WERI-Rb-1 (cell line): ENCODE data around the gene TAF11L13.
"Not testable (repeated sequence)": the region's sequence is repeated elsewhere in the genome, so short reads cannot be mapped to it uniquely, and the experiment has no call there.

Experiments
- DNase-seq: peaks from one replicate; pipeline ENCODE4 v3.0.0-alpha.2; 2020
- H3K27ac ChIP-seq: fragments of 250-450 bp; sonication (Bioruptor Pico); 2 replicates; pipeline ENCODE4 v1.5.1; 2020; ENCODE audit warnings: mild to moderate bottlenecking, moderate library complexity
- H3K27me3 ChIP-seq: fragments of 250-450 bp; sonication (Bioruptor Pico); 2 replicates; pipeline ENCODE4 v1.5.1; 2021; ENCODE audit warnings: mild to moderate bottlenecking, low read depth, moderate library complexity; ENCODE audit not compliant: insufficient read depth, severe bottlenecking
- H3K36me3 ChIP-seq: fragments of 250-450 bp; sonication (Bioruptor Pico); 2 replicates; pipeline ENCODE4 v1.5.1; 2020; ENCODE audit warnings: mild to moderate bottlenecking, moderate library complexity
- H3K4me3 ChIP-seq: 2 replicates; pipeline ENCODE4 v1.5.1; 2011; ENCODE audit warnings: low read depth, mild to moderate bottlenecking, control low read depth, low read length
- H3K9me3 ChIP-seq: fragments of 250-450 bp; sonication (Bioruptor Pico); 2 replicates; pipeline ENCODE4 v1.5.1; 2021; ENCODE audit warnings: mild to moderate bottlenecking, moderate library complexity; ENCODE audit not compliant: severe bottlenecking
- CTCF ChIP-seq: IDR thresholded peaks from 2 replicates; pipeline ENCODE4 v1.5.1; 2011; ENCODE audit warnings: low read depth, mild to moderate bottlenecking, control low read depth, inconsistent platforms, low read length

The TAF11L13 gene

GRCh38 chr5:17631788-17632187 is at the start of gene TAF11L13:
TAF11L13 (plus strand) TSS chr5:17632088.
- not testable (repeated sequence) for DNase-seq

GRCh38 chr5:17585658-17586057 is 46.2 kb upstream of the TAF11L13 start, which contains the start of gene TAF11L7:
TAF11L7 (minus strand) TSS chr5:17585758.
- H3K27ac ChIP-seq, H3K4me3 ChIP-seq, H3K27me3 ChIP-seq, DNase-seq, H3K36me3 ChIP-seq, H3K9me3 ChIP-seq: not testable (repeated sequence)

More at GRCh38 chr5:17631788-17632187, at the start of gene TAF11L13:
- H3K27me3 ChIP-seq, H3K9me3 ChIP-seq, H3K4me3 ChIP-seq, H3K36me3 ChIP-seq, H3K27ac ChIP-seq: not testable (repeated sequence)

- H3K27me3 ChIP-seq, H3K27ac ChIP-seq, H3K36me3 ChIP-seq, H3K9me3 ChIP-seq, DNase-seq, H3K4me3 ChIP-seq: not testable (repeated sequence)
These were observed 41.0 kb upstream of the TAF11L13 start, which contains the start of gene TAF11L8 for GRCh38 chr5:17590860-17591259. TAF11L8 (minus strand) TSS chr5:17590960.

GRCh38 chr5:17594255-17594654 is 37.6 kb upstream of the TAF11L13 start, which contains the start of gene TAF11L9:
TAF11L9 (minus strand) TSS chr5:17594394.
- not testable (repeated sequence) for H3K4me3 ChIP-seq, H3K36me3 ChIP-seq, H3K27ac ChIP-seq, H3K9me3 ChIP-seq, DNase-seq, H3K27me3 ChIP-seq

GRCh38 chr5:17597728-17598127 is 34.2 kb upstream of the TAF11L13 start, which contains the start of gene TAF11L10:
TAF11L10 (minus strand) TSS chr5:17597828.
- not testable (repeated sequence) for H3K4me3 ChIP-seq, DNase-seq, H3K36me3 ChIP-seq, H3K9me3 ChIP-seq, H3K27me3 ChIP-seq, H3K27ac ChIP-seq

GRCh38 chr5:17603880-17604279 is 28.0 kb upstream of the TAF11L13 start, which contains the start of gene TAF11L11:
TAF11L11 (plus strand) TSS chr5:17604183.
- H3K9me3 ChIP-seq, DNase-seq: not testable (repeated sequence)

GRCh38 chr5:17604951-17605350 is 26.9 kb upstream of the TAF11L13 start:
- no peaks in the 10 kb centered on the region for H3K27me3 ChIP-seq
- no peak for DNase-seq
- H3K27ac ChIP-seq, result no peak overlapping the region
- H3K36me3 ChIP-seq, result no peaks in the 10 kb centered on the region
- no peak overlapping the region for H3K4me3 ChIP-seq
- no peak for TF ChIP-seq CTCF
- no peaks in the 10 kb centered on the region for H3K9me3 ChIP-seq

More at GRCh38 chr5:17603880-17604279, 28.0 kb upstream of the TAF11L13 start, which contains the start of gene TAF11L11:
- not testable (repeated sequence) for H3K27ac ChIP-seq, H3K36me3 ChIP-seq, H3K27me3 ChIP-seq, H3K4me3 ChIP-seq

GRCh38 chr5:17607461-17607860 is 24.4 kb upstream of the TAF11L13 start:
- H3K9me3 ChIP-seq, H3K27ac ChIP-seq, H3K27me3 ChIP-seq, H3K36me3 ChIP-seq, DNase-seq, H3K4me3 ChIP-seq: not testable (repeated sequence)

- not testable (repeated sequence) for H3K9me3 ChIP-seq, H3K27ac ChIP-seq, DNase-seq, H3K36me3 ChIP-seq, H3K4me3 ChIP-seq, H3K27me3 ChIP-seq
These were observed 21.8 kb upstream of the TAF11L13 start, which contains the start of gene TAF11L12 for GRCh38 chr5:17610092-17610491. TAF11L12 (plus strand) TSS chr5:17610392.

- no peak for DNase-seq
- Histone ChIP-seq H3K36me3 (no peaks in the 10 kb centered on the region), H3K9me3 (no peaks in the 10 kb centered on the region), H3K4me3 (no peak overlapping the region), H3K27ac (no peak overlapping the region), H3K27me3 (no peaks in the 10 kb centered on the region)
- TF ChIP-seq CTCF, result no peak
These were observed 16.8 kb upstream of the TAF11L13 start for GRCh38 chr5:17614872-17615605.
